CD4-positive, alpha-beta T cell (primary cell): ENCODE results near the gene OR5L2. TPM values are rescaled to one million over a fixed set of nuclear protein-coding genes. Genes with fewer than 3 reads are reported as not detected.

Source experiments
- ATAC-seq: fragments of 200-7000 bp; cut with Tn5 transposase; one replicate; pipeline ENCODE4 v1.10.0; 2022; ENCODE audit warnings: mild to moderate bottlenecking; ENCODE audit not compliant: poor library complexity
- CTCF ChIA-PET: fragments of 350-600 bp; sonication (Branson Sonifier 250); formaldehyde crosslinking; loops from one replicate; lab custom pipeline; 2021; ENCODE audit warnings: antibody characterized with exemption, inconsistent platforms; lab: Charles Lee
- POLR2A ChIA-PET: fragments of 350-600 bp; sonication (Branson Sonifier 250); formaldehyde crosslinking; loops from one replicate; lab custom pipeline; 2021; ENCODE audit warnings: antibody characterized with exemption, inconsistent platforms; lab: Charles Lee
- DNase-seq, 14 experiments: peaks; one replicate each; pipeline ENCODE4 v3.0.0-alpha.2; 2013 to 2020; ENCODE audit warnings: mixed read lengths in 2 of 14
- H3K27ac ChIP-seq, 2 donors: one replicate each; pipeline versions ENCODE4 v1.5.1 to v1.7.0; 2013; ENCODE audit warnings: low read length in 2 of 2, low read depth in 1 of 2, mild to moderate bottlenecking in 1 of 2
- H3K27me3 ChIP-seq, 2 experiments: 1 replicate in 1 of 2; 2 replicates in 1 of 2; pipeline versions ENCODE4 v1.6.1 to v1.7.0; 2013; ENCODE audit warnings: low read length in 2 of 2, control low read depth in 1 of 2, mild to moderate bottlenecking in 1 of 2, moderate library complexity in 1 of 2; ENCODE audit not compliant: insufficient read depth in 2 of 2, control insufficient read depth in 1 of 2
- H3K36me3 ChIP-seq: one replicate; pipeline ENCODE4 v1.6.1; 2013; ENCODE audit warnings: low read length, control low read depth; ENCODE audit not compliant: insufficient read depth
- H3K4me1 ChIP-seq: one replicate; pipeline ENCODE4 v1.6.1; 2013; ENCODE audit warnings: low read length, control low read depth; ENCODE audit not compliant: insufficient read depth
- H3K4me3 ChIP-seq: one replicate; pipeline ENCODE4 v1.5.1; 2013; ENCODE audit warnings: mild to moderate bottlenecking, low read length, moderate library complexity
- H3K9me3 ChIP-seq, 2 experiments: 1 replicate in 1 of 2; 2 replicates in 1 of 2; pipeline versions ENCODE4 v1.6.1 to v1.7.0; 2013; ENCODE audit warnings: low read length in 2 of 2, mild to moderate bottlenecking in 2 of 2, control low read depth in 1 of 2, moderate library complexity in 1 of 2; ENCODE audit not compliant: control insufficient read depth in 1 of 2, insufficient read depth in 1 of 2
- H3K27ac Mint-ChIP-seq: one replicate; pipeline ENCODE4 v1.8.0; 2020; ENCODE audit warnings: mixed read lengths
- H3K27me3 Mint-ChIP-seq: one replicate; pipeline ENCODE4 v1.8.0; 2021; ENCODE audit warnings: mixed read lengths
- H3K36me3 Mint-ChIP-seq: one replicate; pipeline ENCODE4 v1.8.0; 2021; ENCODE audit warnings: low read depth, mixed read lengths
- H3K4me1 Mint-ChIP-seq: one replicate; pipeline ENCODE4 v1.8.0; 2021; ENCODE audit warnings: low read depth, mixed read lengths
- H3K4me3 Mint-ChIP-seq: one replicate; pipeline ENCODE4 v1.8.0; 2020; ENCODE audit warnings: mild to moderate bottlenecking, mixed read lengths
- H3K9me3 Mint-ChIP-seq: one replicate; pipeline ENCODE4 v1.8.0; 2020; ENCODE audit warnings: mixed read lengths
- intact Hi-C, 2 experiments: fragments of 100-400 bp; cut with DNase I in 1 of 2; cut with micrococcal nuclease in 1 of 2; formaldehyde crosslinking; loops; one replicate each; pipeline versions ENCODE4 v1.15.1 to v1.9.0; 2023 to 2025; cut with DNase I, micrococcal nuclease
- total RNA-seq, 174 experiments: library from RNA in 2 of 174; stranded (reverse) in 2 of 174; gene quantifications; one replicate each; pipeline ENCODE4 v1.2.3 and lab custom pipeline; 2021 to 2026
- TF ChIP-seq, protein P1 (sequence below): fragments of 200-600 bp; IDR thresholded peaks from one replicate; pipeline ENCODE4 v1.8.0; 2022; ENCODE audit warnings: antibody characterized with exemption, mild to moderate bottlenecking

Gene OR5L2
- total RNA-seq, 2 experiments from 2014 or later: not detected

DNA sequence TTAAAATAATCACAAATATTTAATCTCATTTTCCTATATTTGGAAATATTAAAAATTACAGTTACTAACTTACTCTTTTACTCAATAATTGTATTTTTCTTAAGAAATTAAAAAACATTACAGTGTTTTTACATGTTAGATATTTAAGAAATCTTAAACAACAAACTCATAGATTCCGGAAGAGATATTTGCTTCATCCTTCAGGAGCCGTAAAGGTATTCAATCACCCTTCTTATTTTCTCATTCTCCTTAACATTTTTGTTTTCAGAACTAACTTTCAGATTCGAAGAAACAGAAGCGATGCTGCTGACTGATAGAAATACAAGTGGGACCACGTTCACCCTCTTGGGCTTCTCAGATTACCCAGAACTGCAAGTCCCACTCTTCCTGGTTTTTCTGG, 7.7 kb upstream of the OR5L2 start, which contains the start of gene OR5D18:
Gene OR5D18, plus strand, starts transcription at position 301 of the 400 bp plus-strand sequence. Its CDS starts 0 bp downstream, at position 301.
- H3K4me1 Mint-ChIP-seq: no peaks in the 10 kb centered on the region
- no peak within 1 kb of the TSS for H3K4me3 Mint-ChIP-seq
- no peaks in the 10 kb centered on the region for H3K27me3 Mint-ChIP-seq
- ATAC-seq: no peak
- no peak within 1 kb of the TSS for H3K27ac Mint-ChIP-seq
- DNase-seq: no peak
- TF ChIP-seq, protein P1, sequence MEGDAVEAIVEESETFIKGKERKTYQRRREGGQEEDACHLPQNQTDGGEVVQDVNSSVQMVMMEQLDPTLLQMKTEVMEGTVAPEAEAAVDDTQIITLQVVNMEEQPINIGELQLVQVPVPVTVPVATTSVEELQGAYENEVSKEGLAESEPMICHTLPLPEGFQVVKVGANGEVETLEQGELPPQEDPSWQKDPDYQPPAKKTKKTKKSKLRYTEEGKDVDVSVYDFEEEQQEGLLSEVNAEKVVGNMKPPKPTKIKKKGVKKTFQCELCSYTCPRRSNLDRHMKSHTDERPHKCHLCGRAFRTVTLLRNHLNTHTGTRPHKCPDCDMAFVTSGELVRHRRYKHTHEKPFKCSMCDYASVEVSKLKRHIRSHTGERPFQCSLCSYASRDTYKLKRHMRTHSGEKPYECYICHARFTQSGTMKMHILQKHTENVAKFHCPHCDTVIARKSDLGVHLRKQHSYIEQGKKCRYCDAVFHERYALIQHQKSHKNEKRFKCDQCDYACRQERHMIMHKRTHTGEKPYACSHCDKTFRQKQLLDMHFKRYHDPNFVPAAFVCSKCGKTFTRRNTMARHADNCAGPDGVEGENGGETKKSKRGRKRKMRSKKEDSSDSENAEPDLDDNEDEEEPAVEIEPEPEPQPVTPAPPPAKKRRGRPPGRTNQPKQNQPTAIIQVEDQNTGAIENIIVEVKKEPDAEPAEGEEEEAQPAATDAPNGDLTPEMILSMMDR: no peak
- POLR2A ChIA-PET: no interaction called here
- Histone ChIP-seq H3K4me3 (no peak within 1 kb of the TSS), H3K36me3 (no peaks in the 10 kb centered on the region), H3K4me1 (no peaks in the 10 kb centered on the region), H3K27me3 (no peaks in the 10 kb centered on the region), H3K9me3 (peaks cover 0 to 11% of the 10 kb centered on the region in 2 experiments), H3K27ac (no peak within 1 kb of the TSS)
- peaks cover 23% of the 10 kb centered on the region for H3K9me3 Mint-ChIP-seq
- H3K36me3 Mint-ChIP-seq: no peaks in the 10 kb centered on the region
- intact Hi-C loops: no loop called here
- CTCF ChIA-PET: no interaction called here

DNA sequence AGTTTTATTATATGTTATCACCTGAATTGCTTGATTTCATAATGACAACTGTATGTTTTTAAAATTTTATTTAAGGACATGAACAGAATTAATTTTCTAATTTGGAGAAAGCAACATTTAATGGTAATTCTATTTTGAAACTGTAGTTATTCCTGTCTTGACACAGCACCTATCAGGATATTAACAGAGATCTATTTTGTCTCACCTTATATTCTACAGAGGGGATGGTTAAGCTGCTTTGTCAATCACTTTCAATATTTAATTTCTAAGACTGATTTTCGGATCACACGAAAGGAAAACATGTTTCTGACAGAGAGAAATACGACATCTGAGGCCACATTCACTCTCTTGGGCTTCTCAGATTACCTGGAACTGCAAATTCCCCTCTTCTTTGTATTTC, 11.4 kb downstream of the OR5L2 start, which contains the start of gene OR5D16:
Gene OR5D16, plus strand, starts transcription at position 301 of the 400 bp plus-strand sequence. Its CDS starts 0 bp downstream, at position 301.
- intact Hi-C loops: no loop called here
- no peak for DNase-seq
- no peak for ATAC-seq
- H3K4me1 ChIP-seq: no peaks in the 10 kb centered on the region
- TF ChIP-seq, protein P1: no peak
- H3K27ac ChIP-seq: no peak within 1 kb of the TSS
- Mint-ChIP-seq H3K9me3 (peaks cover 11% of the 10 kb centered on the region), H3K36me3 (no peaks in the 10 kb centered on the region), H3K27ac (no peak within 1 kb of the TSS), H3K27me3 (no peaks in the 10 kb centered on the region), H3K4me1 (no peaks in the 10 kb centered on the region), H3K4me3 (no peak within 1 kb of the TSS)
- no peaks in the 10 kb centered on the region for H3K27me3 ChIP-seq
- H3K9me3 ChIP-seq: peaks cover 0 to 3% of the 10 kb centered on the region in 2 experiments
- no peak within 1 kb of the TSS for H3K4me3 ChIP-seq
- no peaks in the 10 kb centered on the region for H3K36me3 ChIP-seq
- ChIA-PET POLR2A (no interaction called here), CTCF (no interaction called here)

DNA sequence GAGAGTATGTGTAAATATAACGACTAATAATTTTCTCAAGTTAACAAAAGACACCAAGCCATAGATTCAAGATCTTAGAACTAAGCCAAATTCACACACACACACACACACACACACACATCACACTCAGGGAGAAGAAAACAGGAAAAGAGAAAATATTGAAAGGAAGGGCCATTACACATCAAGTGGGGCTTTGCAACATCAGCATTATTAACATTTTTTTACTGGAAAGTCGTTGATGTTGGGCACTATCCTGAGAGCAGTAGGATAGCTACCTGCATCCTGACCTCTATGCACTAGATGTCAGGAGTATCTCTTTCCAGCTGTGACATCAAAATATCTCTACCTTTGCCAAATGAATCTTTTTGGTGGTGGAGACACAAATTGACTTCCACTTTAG, 20.4 kb downstream of the OR5L2 start:
- H3K36me3 Mint-ChIP-seq: no peaks in the 10 kb centered on the region
- H3K4me1 Mint-ChIP-seq: no peaks in the 10 kb centered on the region
- ATAC-seq: no peak
- peaks cover 0 to 3% of the 10 kb centered on the region in 2 experiments for H3K9me3 ChIP-seq
- H3K4me1 ChIP-seq: no peaks in the 10 kb centered on the region
- H3K9me3 Mint-ChIP-seq: peaks cover 16% of the 10 kb centered on the region
- CTCF ChIA-PET: no interaction called here
- no peak overlapping the region for H3K27ac ChIP-seq
- H3K4me3 ChIP-seq: no peak overlapping the region
- no peaks in the 10 kb centered on the region for H3K27me3 Mint-ChIP-seq
- H3K36me3 ChIP-seq: no peaks in the 10 kb centered on the region
- DNase-seq: no peak
- intact Hi-C loops: no loop called here
- H3K27ac Mint-ChIP-seq: no peak overlapping the region
- no peak overlapping the region for H3K4me3 Mint-ChIP-seq
- H3K27me3 ChIP-seq: no peaks in the 10 kb centered on the region
- TF ChIP-seq, protein P1: no peak
- POLR2A ChIA-PET: no interaction called here
